GM18870 (cell line): ENCODE data around the gene OR2T2.
A peak's percentile ranks its signal among the peaks of the same experiment; 100 is the strongest.
"Not testable (repeated sequence)": the region's sequence is repeated elsewhere in the genome, so short reads cannot be mapped to it uniquely, and the experiment has no call there.

Experiments
- ATAC-seq: cut with Tn5 transposase; IDR thresholded peaks from one replicate; pipeline ENCODE4 v1.9.1; 2021; ENCODE audit warnings: moderate library complexity; ENCODE audit not compliant: unreplicated experiment

The OR2T2 gene, protein sequence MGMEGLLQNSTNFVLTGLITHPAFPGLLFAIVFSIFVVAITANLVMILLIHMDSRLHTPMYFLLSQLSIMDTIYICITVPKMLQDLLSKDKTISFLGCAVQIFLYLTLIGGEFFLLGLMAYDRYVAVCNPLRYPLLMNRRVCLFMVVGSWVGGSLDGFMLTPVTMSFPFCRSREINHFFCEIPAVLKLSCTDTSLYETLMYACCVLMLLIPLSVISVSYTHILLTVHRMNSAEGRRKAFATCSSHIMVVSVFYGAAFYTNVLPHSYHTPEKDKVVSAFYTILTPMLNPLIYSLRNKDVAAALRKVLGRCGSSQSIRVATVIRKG

DNA sequence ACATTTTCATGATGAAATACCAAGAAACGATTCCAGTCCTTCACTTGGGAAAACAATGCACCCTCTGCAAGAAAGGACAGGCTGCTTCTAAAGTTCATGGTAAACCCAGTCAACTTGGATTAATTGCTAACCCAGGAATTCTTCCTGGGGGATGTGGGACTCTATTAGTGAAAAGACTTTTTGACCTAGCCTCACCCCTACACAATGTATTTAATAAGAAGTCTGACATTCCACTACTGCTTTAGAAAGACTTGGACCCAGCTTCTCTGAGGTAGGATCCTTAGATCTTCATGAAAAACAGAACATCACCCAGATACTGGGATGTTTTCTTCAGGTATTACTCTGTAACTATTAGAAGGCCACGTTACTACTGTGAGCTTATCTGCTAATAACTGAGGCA, at the start of gene OR2T2:
OR2T2 (plus strand) TSS at position 239 of the 400 bp plus-strand sequence. CDS start 7,161 bp downstream, outside the sequence.
- not testable (repeated sequence) for ATAC-seq

DNA sequence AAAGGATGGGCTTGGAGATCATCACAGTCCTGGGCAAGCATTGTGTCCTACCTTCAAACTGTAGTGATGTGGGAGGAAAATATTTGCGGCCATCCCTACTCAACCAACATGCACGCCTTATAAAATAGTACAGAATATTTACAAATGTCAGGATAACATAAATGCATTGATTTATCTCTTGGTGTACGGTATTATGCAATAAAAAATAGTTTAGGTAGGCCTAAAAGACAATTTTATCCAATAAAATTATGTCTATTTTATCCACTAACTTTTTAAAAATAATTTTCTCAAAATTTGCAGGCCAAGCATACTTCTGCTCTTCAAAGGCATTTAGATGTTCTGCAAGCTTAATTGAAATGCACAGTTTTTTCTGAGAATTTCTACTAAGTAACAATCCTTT, 42.7 kb upstream of the OR2T2 start, which contains the start of gene OR2T1:
OR2T1 (plus strand) TSS at position 301 of the 400 bp plus-strand sequence. CDS start 3,100 bp downstream, outside the sequence.
- ATAC-seq = no peak

DNA sequence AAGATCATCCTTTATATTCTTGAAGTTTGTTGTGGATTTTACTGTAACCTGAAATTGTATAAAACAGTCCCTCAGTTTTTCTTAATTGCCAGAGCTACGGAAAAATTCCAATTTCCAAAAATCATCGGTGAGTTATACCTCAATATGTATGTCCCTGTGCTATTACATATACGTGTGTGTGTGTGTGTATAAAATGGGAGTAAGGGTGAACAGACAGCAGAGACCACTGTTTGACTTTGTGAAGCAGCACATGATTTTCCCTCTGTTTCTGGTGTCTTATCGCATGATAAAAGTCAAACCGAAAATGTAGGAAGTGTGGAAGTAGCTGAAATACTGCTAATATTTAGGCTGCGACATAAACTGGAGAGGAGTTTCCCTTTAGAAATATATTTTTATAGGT, 41.4 kb upstream of the OR2T2 start:
- no peak for ATAC-seq

DNA sequence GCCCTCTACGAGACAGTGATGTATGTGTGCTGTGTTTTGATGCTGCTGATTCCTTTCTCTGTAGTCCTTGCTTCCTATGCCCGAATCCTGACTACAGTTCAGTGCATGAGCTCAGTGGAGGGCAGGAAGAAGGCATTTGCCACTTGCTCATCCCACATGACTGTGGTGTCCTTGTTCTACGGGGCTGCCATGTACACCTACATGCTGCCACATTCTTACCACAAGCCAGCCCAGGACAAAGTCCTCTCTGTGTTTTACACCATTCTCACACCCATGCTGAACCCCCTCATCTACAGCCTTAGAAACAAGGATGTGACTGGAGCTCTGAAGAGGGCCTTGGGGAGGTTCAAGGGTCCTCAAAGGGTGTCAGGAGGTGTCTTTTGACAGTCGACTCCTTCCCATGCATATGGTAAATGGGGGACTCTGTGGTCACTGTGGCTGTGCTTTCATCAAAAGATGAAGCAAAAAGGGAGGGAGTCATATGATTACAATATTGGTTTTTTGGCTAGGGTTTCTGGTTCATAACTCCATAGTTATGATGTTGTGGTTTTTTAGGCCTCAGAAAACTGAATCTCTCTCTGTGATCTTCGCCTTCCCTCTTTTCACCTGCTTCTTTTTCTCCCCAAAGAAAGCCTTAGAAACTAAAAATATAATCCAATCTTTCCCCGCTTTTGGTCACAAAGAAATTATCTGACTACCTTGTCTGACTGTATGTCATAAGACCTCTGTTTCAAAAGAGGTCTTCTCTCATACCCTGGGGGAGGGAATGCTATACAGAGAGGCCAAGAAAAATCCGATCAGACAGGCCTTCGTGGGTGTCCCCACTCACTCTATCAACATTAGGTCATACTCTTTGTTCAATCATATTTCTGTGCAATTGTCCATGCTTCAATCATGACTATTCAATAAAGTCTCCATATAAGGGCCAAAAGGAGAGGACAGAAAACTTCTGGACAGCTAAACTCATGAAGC, 38.4 kb upstream of the OR2T2 start:
- no peak for ATAC-seq

DNA sequence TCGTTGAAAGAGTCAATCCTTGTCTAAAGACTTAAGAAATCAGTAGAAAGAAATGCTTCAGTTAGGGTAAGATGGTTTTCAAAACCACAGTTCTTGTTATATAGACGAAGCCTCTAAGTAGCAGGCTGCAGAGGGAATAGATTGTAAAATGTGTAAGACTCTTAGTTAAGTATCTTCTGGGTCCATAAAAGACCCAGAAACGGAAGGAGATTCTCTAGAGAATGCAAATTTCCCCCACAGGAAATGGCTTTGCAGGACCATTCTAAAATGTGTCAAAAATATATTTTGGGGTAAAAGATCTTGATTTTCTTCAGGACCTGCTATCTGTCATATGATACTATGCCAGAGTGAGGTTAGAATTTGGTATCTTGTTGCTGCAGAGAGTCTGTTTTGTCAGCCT, 29.2 kb upstream of the OR2T2 start:
- no peak for ATAC-seq

DNA sequence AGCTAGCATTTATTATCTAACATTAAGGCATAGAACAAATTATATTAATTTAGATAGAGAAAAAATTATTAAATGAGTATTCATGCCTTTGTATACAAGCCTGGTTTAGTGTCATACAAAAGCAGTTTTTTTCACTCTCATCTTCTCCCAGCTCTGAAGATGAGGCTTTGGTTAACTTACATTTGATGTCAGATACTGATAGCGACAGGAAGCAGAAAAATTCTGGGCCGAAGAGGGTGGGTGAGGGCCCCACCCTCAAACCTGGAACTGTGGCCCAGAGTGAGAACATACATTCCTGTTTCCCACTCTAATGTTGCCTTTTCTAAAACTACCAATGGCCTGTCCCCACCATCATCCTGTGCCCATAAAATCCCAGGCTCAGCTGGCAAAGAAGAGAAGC, 27.6 kb upstream of the OR2T2 start:
- no peak for ATAC-seq

DNA sequence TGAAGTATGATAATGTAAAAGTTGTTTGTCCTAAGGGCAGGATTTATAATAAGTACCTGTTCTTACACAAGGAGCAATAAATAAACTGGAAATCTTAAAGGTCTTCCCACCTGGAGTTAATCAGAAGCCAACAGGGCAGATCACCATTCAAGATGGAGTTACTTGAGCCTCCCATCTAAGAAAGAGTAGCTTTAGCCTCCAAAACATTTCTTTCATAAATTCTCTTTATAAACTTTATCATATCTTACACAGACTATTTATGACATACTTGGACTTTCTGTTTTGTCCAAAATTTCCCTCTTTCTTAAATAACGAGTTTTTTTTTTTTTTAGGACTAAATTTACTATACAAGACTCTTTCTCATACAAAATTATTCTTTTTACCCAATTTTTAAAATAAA, 24.1 kb upstream of the OR2T2 start:
- ATAC-seq = no peak

DNA sequence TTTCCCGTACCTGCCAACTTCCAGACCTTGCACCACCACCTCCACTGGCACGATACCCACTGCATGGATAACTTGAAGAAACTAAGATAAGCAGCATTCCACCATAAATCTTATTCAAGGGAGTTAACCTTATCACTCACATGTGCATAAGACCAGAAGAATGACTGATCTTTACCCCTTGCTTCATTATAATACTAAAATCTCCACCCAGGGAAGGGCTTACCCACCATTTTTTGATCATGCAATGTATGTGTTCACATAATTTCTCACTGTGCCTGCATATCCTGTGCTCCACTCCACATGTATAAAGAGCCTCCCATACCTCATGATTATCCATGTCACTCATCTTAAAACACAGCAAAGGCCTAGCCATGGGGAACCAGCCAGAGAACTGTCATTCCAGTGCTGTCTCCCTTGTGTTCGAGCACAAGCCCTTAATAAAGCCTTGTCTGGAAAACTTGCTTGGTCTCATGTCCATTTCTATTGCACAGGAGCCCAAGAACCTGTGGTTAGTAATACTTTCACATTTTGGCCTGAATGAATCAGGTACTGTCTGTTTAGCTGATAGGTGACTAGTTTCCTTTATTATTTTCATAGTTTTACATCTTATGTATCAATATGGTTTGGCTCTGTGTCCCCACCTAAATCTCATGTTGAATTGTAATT, 17.8 kb upstream of the OR2T2 start:
- ATAC-seq = peak; percentile 51

DNA sequence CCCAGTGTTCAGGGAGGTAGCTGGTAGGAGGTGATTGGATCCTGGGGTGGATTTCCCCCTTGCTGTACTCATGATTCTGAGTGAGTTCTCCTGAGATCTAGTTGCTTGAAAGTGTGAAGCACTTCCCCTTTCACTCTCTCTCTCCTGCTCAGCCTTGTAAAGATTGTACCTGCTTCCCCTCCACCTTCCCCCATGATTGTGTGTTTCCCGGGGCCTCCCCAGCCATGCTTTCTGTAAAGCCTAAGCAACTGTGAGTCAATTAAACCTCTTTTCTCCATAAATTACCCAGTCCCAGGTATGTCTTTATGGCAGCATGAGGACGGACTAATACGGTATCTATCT, 17.3 kb upstream of the OR2T2 start:
- peak; percentile 90 for ATAC-seq

DNA sequence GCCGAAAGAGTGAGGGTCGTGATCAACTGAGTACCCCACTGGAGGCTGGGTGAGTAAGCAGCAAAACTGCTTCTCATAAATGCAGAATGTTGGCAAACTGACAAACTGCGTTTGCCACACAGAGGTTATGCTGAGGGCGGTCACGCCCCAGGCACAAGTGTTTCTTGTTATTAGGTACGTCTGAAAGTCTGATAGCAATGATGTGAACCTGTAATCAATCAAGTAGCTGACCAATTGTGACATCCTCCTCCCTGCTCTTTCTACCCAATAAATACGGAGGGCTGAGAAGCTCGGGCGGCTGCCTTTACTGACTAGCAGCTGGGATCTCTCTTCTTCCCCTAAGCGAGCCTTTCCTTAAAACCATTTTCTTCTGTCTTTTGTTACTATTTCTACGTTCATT, 13.8 kb upstream of the OR2T2 start:
- not testable (repeated sequence) for ATAC-seq

DNA sequence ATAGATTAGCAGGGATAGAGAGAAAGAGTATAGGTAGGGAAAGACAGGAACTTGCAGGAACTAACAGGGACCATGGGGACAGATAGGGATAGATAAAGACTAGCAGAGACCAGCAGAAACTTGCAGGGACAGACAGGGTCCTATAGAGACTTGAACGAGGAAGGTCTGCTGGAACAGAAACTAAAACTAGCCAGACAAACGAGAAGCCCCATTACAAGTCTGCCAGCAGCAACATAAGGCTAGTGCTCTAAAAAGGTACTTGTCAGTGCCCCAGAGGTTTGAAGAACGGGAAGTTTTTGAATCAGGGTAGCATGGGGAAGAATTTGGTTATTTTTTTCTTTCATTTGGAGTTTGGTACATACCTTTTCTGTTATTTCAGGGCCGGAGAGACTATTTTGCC, 13.2 kb upstream of the OR2T2 start:
- ATAC-seq = peak; percentile 37

DNA sequence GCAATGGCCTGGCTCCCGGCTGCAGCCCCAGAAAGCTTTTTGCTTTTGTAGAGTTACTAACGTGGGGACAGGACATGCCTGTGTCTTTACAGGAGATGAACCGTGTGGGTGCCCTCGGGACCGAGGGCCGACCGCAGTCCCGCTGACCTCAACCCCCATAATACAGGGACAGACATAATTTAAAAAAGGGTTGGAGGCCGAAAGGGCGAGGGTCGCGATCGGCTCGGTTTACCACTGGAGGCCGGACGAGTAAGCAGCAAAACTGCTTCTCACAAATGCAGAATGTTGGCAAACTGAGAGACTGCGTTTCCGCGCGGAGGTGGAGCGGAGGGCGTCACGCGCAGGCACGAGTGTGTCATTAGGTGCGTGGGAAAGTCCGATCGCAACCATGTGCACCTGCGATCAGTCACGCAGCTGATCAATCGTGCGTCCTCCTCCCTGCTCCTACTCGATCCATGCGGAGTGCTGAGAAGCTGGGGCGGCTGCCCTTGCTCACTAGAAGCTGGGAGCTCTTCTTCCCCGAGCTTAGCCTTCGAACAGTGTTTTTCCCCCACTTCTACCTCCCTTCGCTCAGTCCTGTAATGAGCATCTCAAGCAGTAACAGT, 11.5 kb upstream of the OR2T2 start:
- ATAC-seq = not testable (repeated sequence)

DNA sequence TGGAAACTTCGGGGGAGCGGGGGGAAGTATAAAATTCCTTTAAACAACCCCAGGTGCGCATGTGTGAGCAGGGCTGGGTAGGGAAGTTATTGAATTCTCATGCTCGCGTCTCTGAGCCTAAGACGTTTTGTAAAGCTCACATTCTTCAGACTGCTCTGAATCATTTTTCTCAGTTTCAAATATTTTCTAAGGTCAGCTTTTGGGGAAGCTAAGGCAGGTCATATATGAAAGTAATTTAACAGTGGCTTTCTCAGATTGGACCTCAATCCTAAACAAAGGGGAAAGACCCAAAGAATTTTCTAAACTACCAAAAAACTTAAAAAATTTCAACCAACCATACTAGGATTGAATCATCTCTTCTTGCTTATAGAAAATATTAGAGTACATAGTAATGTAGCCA, 10.5 kb upstream of the OR2T2 start:
- ATAC-seq = not testable (repeated sequence)

DNA sequence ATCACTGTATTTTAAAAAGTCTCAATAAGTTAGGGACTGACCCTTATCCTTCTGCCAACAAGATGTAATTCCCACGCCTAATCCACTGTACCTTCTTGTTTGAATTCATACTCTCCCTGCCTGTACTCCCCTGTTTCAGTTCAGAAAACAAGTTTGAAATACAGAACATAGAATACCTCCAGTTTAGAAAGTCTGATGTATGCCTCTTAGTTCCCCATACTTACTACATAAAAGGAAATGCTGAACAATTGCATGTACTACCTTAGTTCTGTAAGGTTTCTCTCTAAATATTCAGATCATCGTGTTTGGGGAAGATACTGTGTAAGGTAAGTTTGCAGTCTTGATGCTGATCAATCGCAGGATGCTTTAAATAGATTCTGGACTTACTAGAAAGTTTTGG, 9.1 kb upstream of the OR2T2 start:
- peak; percentile 34 for ATAC-seq

DNA sequence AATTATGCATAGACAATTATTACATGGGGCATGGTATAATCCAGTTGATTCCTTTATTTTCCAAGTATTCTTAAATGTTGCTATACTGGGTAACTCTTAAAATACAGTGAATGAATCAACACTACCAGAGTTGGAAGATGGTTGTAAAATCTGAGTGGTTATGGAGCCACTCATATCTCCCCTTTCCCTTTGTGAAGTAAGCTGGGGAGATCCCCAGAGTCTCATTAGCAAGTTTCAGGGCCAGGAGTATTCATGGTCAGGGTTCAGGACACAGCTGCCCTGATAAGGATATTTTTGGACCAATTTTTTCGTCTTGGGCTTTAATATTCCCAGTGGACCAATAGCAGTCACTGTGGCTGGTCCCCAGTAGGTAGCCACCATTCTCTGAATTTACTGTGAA, 6.8 kb upstream of the OR2T2 start:
- not testable (repeated sequence) for ATAC-seq

DNA sequence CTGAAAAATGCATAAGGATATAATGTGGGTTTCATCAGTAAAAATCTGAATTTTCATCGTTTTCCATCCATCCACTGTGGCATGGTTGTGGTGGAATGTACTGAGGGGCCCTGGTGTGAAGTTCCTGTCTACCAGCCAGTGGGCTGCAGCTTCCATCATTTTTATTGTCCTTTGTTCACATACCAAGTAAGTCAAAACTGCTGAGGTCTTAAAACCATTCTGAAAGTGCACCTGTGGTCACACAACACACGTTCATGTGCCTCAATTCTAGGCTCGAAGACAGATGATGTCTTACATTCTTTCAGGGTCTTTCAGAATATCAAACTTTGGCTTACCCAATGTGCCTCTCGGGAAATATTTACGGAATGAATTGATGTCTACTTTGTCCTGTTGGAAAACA, 6.2 kb upstream of the OR2T2 start:
- not testable (repeated sequence) for ATAC-seq

DNA sequence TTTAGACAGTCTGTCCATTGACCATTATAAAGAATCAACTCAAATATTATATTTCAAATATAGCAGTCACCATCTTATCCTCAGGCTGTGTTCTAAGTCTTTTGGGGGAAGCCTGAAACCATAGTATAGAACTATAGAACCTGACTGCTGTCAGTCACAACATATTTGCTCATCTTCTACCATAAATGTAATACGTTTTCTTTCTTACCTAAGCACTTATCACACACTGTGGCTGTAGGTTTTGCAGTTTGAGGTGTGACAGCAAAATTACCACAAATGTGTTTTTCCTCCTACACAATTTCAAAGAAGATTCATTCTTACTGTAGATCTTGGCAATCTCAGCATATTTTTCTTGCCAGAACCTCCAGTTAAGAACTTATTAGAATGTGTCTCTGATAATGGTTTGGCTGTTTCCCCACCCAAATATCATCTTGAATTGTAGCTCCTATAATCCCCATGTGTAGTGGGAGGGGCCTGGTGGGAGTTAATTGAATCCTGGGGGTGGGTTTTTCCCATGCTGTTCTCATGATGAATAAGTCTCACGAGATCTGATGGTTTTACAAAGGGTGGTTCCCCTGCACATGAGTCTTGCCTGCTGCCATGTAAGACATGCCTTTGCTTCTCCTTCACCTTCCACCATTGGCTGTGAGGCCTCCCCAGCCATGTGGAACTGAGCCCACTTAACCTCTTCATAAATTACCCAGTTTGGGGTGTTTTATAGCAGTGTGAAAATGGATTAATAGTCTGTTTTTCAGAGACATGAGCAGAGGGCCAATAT, 2.7 kb upstream of the OR2T2 start:
- ATAC-seq = not testable (repeated sequence)

DNA sequence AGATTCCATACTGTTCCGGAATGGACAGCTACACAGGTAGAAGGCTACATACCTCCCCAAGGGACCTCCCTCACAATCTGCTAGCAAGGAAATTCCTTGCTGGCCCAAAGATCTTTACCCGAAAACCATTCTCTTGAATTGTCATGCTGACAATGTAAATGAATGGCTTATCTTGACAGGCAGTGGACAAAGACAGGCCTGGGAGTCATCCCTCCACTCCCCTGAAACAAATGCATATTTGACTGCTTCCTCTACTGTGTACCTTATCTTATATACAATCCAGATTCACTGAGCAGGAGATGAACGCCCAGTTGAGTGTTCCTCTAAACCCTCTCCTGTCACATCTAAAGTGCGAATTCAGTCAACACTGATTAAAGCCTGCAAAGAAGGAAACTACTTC, 834 bp upstream of the OR2T2 start:
- ATAC-seq = not testable (repeated sequence)

DNA sequence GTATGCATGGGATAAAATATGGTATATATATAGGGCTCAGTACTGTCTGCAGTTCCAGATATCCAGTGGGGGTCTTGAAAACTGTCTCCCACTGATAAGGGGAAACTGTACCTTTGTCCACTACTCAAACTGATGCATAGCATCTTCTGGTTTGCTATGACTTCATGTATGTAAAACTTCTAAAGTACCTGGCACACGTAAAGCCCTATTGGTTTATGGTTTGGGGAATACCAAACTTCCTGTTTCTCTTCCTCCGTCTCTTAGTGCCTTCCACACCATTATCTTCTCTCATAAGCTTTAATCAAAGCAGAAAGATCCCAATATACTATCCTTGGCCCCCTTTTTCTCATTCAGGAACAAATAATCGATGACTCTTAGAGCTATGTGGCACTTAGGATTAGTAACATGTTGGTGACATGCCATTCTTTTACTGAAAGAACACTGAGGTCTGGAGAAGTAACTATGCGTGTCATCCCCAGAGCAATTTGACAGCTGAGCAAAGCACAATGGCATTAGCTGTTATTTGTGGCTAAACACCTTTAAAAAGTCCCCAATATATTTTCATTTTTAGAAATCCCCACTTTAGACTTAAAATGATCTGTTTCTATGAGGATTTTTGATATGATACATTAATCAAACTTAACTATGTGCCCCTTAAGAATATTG, 3.1 kb downstream of the OR2T2 start:
- peak; percentile 73 for ATAC-seq
